ENCODE measurements around the gene PRPH.

DNA sequence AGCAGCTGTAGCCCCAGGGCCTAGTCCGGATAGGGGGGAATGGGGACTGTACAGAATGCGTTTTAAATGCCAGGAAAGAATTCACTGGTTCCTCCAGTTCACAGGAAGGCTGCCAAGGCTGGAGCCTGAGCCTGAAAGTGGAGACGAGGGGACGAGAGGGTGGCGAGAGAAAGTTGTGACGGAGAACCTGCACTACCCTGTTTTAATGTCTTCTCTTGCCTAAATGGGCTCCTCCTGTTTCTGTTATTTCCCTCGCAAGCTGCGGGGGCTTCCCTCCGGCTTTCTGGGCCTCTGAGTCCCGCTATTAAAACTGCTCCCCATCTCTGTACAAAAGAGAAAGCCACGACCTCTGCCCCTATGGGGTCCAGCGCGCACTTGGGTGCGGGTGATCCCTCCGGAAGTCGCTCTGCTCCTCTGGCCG, 37.5 kb downstream of the PRPH start:
- no peak for TF ChIP-seq POLR2A (IDR thresholded peaks at IDR 0.05)
- TF ChIP-seq, protein P1, sequence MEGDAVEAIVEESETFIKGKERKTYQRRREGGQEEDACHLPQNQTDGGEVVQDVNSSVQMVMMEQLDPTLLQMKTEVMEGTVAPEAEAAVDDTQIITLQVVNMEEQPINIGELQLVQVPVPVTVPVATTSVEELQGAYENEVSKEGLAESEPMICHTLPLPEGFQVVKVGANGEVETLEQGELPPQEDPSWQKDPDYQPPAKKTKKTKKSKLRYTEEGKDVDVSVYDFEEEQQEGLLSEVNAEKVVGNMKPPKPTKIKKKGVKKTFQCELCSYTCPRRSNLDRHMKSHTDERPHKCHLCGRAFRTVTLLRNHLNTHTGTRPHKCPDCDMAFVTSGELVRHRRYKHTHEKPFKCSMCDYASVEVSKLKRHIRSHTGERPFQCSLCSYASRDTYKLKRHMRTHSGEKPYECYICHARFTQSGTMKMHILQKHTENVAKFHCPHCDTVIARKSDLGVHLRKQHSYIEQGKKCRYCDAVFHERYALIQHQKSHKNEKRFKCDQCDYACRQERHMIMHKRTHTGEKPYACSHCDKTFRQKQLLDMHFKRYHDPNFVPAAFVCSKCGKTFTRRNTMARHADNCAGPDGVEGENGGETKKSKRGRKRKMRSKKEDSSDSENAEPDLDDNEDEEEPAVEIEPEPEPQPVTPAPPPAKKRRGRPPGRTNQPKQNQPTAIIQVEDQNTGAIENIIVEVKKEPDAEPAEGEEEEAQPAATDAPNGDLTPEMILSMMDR (IDR thresholded peaks at IDR 0.05) = no peak

Data from heart left ventricle (tissue), 13 donors.